ENCODE data around the gene FXR1. TPM values are rescaled to one million over a fixed set of nuclear protein-coding genes. Genes with fewer than 3 reads are reported as not detected.

FXR1 gene
- total RNA-seq, 6 experiments from 2014 or later = 41.5 to 88.5 (median 46.8) TPM

GRCh38 chr3:181025204-181025603 is 112.7 kb downstream of the FXR1 start:
- no peaks in the 10 kb centered on the region for H3K4me1 ChIP-seq
- TF ChIP-seq POLR2A (IDR thresholded peaks at IDR 0.05) (no peak), CTCF (IDR thresholded peaks at IDR 0.05) (no peak)
- H3K9me3 ChIP-seq = no peaks in the 10 kb centered on the region
- no peak overlapping the region for H3K27ac ChIP-seq
- ATAC-seq (no peak), DNase-seq (no peak)
- no peaks in the 10 kb centered on the region for H3K27me3 ChIP-seq
- no peak overlapping the region for H3K4me3 ChIP-seq
- H3K36me3 ChIP-seq = no peaks in the 10 kb centered on the region
- intact Hi-C loops (cut with DNase I) = no loop called here

- no peak for DNase-seq
- H3K27me3 ChIP-seq = no peaks in the 10 kb centered on the region
- H3K36me3 ChIP-seq = no peaks in the 10 kb centered on the region
- TF ChIP-seq CTCF (IDR thresholded peaks at IDR 0.05) (no peak), POLR2A (IDR thresholded peaks at IDR 0.05) (no peak)
- no peaks in the 10 kb centered on the region for H3K4me1 ChIP-seq
- H3K4me3 ChIP-seq = no peak overlapping the region
- no peaks in the 10 kb centered on the region for H3K9me3 ChIP-seq
- peak; percentile 44 to 83 (median 74) for ATAC-seq
- no peak overlapping the region for H3K27ac ChIP-seq
- intact Hi-C loops (cut with DNase I) = no loop called here
Measured at GRCh38 chr3:181030948-181031347, 118.5 kb downstream of the FXR1 start.

Other genes with a start within 250 kb of the FXR1 start
- not detected for gene CCDC39, start 233.2 kb upstream of the FXR1 start, total RNA-seq
- gene DNAJC19, start 77.1 kb downstream of the FXR1 start, total RNA-seq = 10 to 100 TPM; 21.0 to 52.8 (median 28.5) TPM